A673 (cell line): Measurements from ENCODE around the gene ATOH7. TPM values are rescaled to one million over a fixed set of nuclear protein-coding genes. Genes with fewer than 3 reads are reported as not detected.

Experiments used
- BruUV-seq: library from RNA; stranded (reverse); fragments of 400-500 nt; replicated peaks from 2 replicates; lab custom pipeline; 2021; lab: Mats Ljungman, UMichigan
- CTCF ChIA-PET: fragments of 300-600 bp; sonication (Branson Sonifier 250); formaldehyde crosslinking; loops from one replicate; lab custom pipeline; 2022; ENCODE audit warnings: antibody characterized with exemption; lab: Charles Lee
- POLR2A ChIA-PET: fragments of 300-600 bp; sonication (Branson Sonifier 250); formaldehyde crosslinking; loops from one replicate; lab custom pipeline; 2022; ENCODE audit warnings: antibody characterized with exemption; ENCODE audit not compliant: low non-redundant PET; lab: Charles Lee
- DNase-seq: peaks from one replicate; pipeline ENCODE4 v3.0.0-alpha.2; 2015; ENCODE audit warnings: low spot score
- H3K27ac ChIP-seq: fragments of 200-600 bp; sonication (generic); 2 replicates; pipeline ENCODE4 v1.5.1; 2016; ENCODE audit warnings: mixed run types, low read depth, mild to moderate bottlenecking, mixed read lengths, antibody characterized with exemption, low read length; ENCODE audit not compliant: poor library complexity, severe bottlenecking
- H3K27me3 ChIP-seq: fragments of 200-600 bp; sonication (generic); replicated peaks from 2 replicates; pipeline ENCODE4 v1.6.1; 2017; ENCODE audit warnings: mixed run types, low read depth, mild to moderate bottlenecking, mixed read lengths, antibody characterized with exemption, low read length; ENCODE audit not compliant: insufficient read depth, poor library complexity
- H3K36me3 ChIP-seq: fragments of 200-600 bp; sonication (generic); 2 replicates; pipeline ENCODE4 v1.6.1; 2016; ENCODE audit warnings: mixed run types, mild to moderate bottlenecking, mixed read lengths, antibody characterized with exemption, low read length; ENCODE audit not compliant: insufficient read depth, poor library complexity, severe bottlenecking
- H3K4me1 ChIP-seq: fragments of 200-600 bp; sonication (generic); 2 replicates; pipeline ENCODE4 v1.6.1; 2017; ENCODE audit warnings: mixed run types, mild to moderate bottlenecking, mixed read lengths, antibody characterized with exemption, low read length; ENCODE audit not compliant: insufficient read depth, poor library complexity, severe bottlenecking
- H3K4me3 ChIP-seq: fragments of 200-600 bp; sonication (generic); 2 replicates; pipeline ENCODE4 v1.5.1; 2016; ENCODE audit warnings: low read depth, mixed run types, mild to moderate bottlenecking, mixed read lengths, low read length; ENCODE audit not compliant: poor library complexity, severe bottlenecking
- H3K9me3 ChIP-seq: fragments of 200-600 bp; sonication (generic); 2 replicates; pipeline ENCODE4 v1.6.1; 2016; ENCODE audit warnings: mixed run types, low read depth, mild to moderate bottlenecking, mixed read lengths, antibody characterized with exemption, low read length; ENCODE audit not compliant: poor library complexity, severe bottlenecking
- CTCF ChIP-seq: fragments of 300-800, 200-600 bp; sonication (generic); conservative IDR thresholded peaks from 2 replicates; pipeline ENCODE4 v1.5.1; 2017; ENCODE audit warnings: low read depth, mild to moderate bottlenecking, antibody characterized with exemption, low read length, moderate library complexity, mixed read lengths
- EZH2 ChIP-seq: fragments of 200-600 bp; sonication (generic); IDR thresholded peaks from 2 replicates; pipeline ENCODE4 v1.6.1; 2017; ENCODE audit warnings: borderline replicate concordance, low read depth, mild to moderate bottlenecking, mixed read lengths, antibody characterized with exemption, low read length; ENCODE audit not compliant: poor library complexity, severe bottlenecking
- intact Hi-C: fragments of 100-400 bp; cut with micrococcal nuclease; formaldehyde crosslinking; loops from one replicate; pipeline ENCODE4 v1.10.0; 2022; ENCODE audit not compliant: unreplicated experiment
- total RNA-seq: library from RNA; stranded (reverse); gene quantifications from 2 replicates; pipeline ENCODE4 v1.2.3, GENCODE V29; 2021

Gene ATOH7
- total RNA-seq, 1 experiment from 2014 or later = not detected

GRCh38 chr10:68184546-68184945 is 47.4 kb downstream of the ATOH7 start:
- Histone ChIP-seq H3K4me3 (no peak overlapping the region), H3K9me3 (no peaks in the 10 kb centered on the region), H3K36me3 (no peaks in the 10 kb centered on the region), H3K27ac (no peak overlapping the region), H3K27me3 (no peaks in the 10 kb centered on the region), H3K4me1 (no peaks in the 10 kb centered on the region)
- CTCF ChIA-PET = no interaction called here
- intact Hi-C loops = no loop called here
- no TSS peak for BruUV-seq
- TF ChIP-seq CTCF (no peak), EZH2 (no peak)
- POLR2A ChIA-PET = no interaction called here
- no peak for DNase-seq

Other genes with a start within 250 kb of the ATOH7 start
- 48.5 and 52.2 TPM in 2 replicates for gene HERC4, start 156.8 kb downstream of the ATOH7 start, total RNA-seq
- 0.87 and 1.7 TPM in 2 replicates for gene MYPN, start 122.6 kb downstream of the ATOH7 start, total RNA-seq
- 237 and 251 TPM in 2 replicates for gene HNRNPH3, start 100.0 kb upstream of the ATOH7 start, total RNA-seq
- 4.9 and 6.2 TPM in 2 replicates for gene PBLD, start 100.8 kb upstream of the ATOH7 start, total RNA-seq
- gene RUFY2, start 175.2 kb upstream of the ATOH7 start, total RNA-seq = 25.8 and 28.8 TPM in 2 replicates
- 48.7 and 51.9 TPM in 2 replicates for gene DNA2, start 239.9 kb upstream of the ATOH7 start, total RNA-seq